T1000 (cell line): ENCODE results near the gene PIP5KL1.

Source experiments
- DNase-seq: peaks from one replicate; lab custom pipeline; 2025; ENCODE audit warnings: mixed read lengths; lab: John Stamatoyannopoulos, UW

Gene PIP5KL1

GRCh38 chr9:127871531-127871930 is 59.0 kb downstream of the PIP5KL1 start:
- no peak for DNase-seq

- no peak for DNase-seq
Observed at GRCh38 chr9:127870887-127871286, 59.7 kb downstream of the PIP5KL1 start.
